Progenitor cell of endocrine pancreas (in vitro differentiated cells): ENCODE data around the gene CCDC8. TPM values are rescaled to one million over a fixed set of nuclear protein-coding genes. Genes with fewer than 3 reads are reported as not detected.
A peak's percentile ranks its signal among the peaks of the same experiment; 100 is the strongest.

ENCODE experiments used
- DNase-seq: peaks from one replicate; pipeline ENCODE4 v3.0.0; 2021; ENCODE audit warnings: low spot score; ENCODE audit not compliant: unreplicated experiment
- H3K27ac Mint-ChIP-seq: 2 replicates; pipeline ENCODE4 v1.8.0; 2021; ENCODE audit warnings: mild to moderate bottlenecking, moderate library complexity, mixed read lengths
- H3K27me3 Mint-ChIP-seq: 2 replicates; pipeline ENCODE4 v1.8.0; 2021; ENCODE audit warnings: mixed read lengths
- H3K36me3 Mint-ChIP-seq: 2 replicates; pipeline ENCODE4 v1.8.0; 2022; ENCODE audit warnings: mixed read lengths; ENCODE audit not compliant: insufficient read depth
- H3K4me1 Mint-ChIP-seq: 2 replicates; pipeline ENCODE4 v1.8.0; 2021; ENCODE audit warnings: low read depth, mixed read lengths
- H3K4me3 Mint-ChIP-seq: 2 replicates; pipeline ENCODE4 v1.8.0; 2021; ENCODE audit warnings: low read depth, mild to moderate bottlenecking, moderate library complexity, mixed read lengths
- H3K9me3 Mint-ChIP-seq: 2 replicates; pipeline ENCODE4 v1.8.0; 2021; ENCODE audit warnings: low read depth, mixed read lengths
- total RNA-seq: library from RNA; stranded (reverse); gene quantifications from 2 replicates; pipeline ENCODE4 v1.2.1, GENCODE V29; 2021
- TF ChIP-seq, protein P1 (sequence below): fragments of 200-600 bp; sonication (generic); IDR thresholded peaks from one replicate; pipeline ENCODE4 v1.5.0; 2021; ENCODE audit warnings: antibody characterized with exemption, mild to moderate bottlenecking; ENCODE audit not compliant: unreplicated experiment

The CCDC8 gene
- total RNA-seq, 1 donor from 2014 or later: 33.8 TPM

DNA sequence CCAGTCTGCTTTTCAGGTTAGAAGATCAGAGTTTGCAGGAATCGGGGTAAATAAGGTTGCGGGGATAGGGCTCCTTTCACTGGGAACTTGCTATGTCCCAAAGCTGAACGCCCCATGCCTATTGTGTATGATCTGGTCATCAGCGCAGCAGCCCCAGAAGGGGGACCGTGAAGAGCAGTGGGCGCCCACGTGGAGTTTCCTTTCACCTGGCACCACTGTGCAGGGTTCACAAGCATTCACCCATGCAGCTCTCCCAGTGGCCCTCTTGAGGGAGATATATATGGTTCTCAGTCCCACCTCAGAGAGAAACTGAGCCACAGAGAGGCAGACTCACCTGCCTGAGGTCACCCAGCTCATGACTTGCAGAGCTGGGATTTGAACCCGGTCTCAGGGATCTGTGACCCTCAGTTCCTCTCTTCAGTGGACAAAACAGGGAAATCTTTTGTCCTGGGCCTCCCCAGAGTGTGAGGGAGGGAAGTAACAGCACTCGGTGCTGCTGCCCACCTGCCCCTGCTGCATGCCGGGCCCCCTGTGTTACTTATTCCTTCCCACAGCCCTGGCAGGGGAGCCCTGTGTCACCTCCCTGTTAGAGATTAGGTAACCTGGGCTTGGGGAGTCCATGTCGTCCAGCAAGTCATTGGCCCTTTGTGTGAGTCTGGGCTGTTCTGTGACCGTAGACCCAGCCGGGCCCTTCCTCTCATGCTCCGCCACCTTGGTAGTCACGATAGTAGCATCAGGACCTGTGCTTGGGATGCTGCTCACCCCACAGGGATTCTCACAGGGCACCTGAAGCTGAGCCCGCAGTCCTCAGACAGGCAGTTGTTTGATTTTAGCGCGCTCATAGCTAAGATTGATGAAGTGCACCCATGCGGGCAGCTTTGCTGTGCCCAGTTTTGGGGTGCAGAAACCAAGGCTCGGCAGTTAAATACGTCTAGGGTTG, 38.6 kb downstream of the CCDC8 start:
- TF ChIP-seq, protein P1, sequence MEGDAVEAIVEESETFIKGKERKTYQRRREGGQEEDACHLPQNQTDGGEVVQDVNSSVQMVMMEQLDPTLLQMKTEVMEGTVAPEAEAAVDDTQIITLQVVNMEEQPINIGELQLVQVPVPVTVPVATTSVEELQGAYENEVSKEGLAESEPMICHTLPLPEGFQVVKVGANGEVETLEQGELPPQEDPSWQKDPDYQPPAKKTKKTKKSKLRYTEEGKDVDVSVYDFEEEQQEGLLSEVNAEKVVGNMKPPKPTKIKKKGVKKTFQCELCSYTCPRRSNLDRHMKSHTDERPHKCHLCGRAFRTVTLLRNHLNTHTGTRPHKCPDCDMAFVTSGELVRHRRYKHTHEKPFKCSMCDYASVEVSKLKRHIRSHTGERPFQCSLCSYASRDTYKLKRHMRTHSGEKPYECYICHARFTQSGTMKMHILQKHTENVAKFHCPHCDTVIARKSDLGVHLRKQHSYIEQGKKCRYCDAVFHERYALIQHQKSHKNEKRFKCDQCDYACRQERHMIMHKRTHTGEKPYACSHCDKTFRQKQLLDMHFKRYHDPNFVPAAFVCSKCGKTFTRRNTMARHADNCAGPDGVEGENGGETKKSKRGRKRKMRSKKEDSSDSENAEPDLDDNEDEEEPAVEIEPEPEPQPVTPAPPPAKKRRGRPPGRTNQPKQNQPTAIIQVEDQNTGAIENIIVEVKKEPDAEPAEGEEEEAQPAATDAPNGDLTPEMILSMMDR: no peak
- no peak overlapping the region for H3K27ac Mint-ChIP-seq
- H3K9me3 Mint-ChIP-seq: no peaks in the 10 kb centered on the region
- no peak overlapping the region for H3K4me3 Mint-ChIP-seq
- peaks cover 9% of the 10 kb centered on the region for H3K36me3 Mint-ChIP-seq
- H3K27me3 Mint-ChIP-seq: no peaks in the 10 kb centered on the region
- no peak for DNase-seq
- H3K4me1 Mint-ChIP-seq: peaks cover 17% of the 10 kb centered on the region

DNA sequence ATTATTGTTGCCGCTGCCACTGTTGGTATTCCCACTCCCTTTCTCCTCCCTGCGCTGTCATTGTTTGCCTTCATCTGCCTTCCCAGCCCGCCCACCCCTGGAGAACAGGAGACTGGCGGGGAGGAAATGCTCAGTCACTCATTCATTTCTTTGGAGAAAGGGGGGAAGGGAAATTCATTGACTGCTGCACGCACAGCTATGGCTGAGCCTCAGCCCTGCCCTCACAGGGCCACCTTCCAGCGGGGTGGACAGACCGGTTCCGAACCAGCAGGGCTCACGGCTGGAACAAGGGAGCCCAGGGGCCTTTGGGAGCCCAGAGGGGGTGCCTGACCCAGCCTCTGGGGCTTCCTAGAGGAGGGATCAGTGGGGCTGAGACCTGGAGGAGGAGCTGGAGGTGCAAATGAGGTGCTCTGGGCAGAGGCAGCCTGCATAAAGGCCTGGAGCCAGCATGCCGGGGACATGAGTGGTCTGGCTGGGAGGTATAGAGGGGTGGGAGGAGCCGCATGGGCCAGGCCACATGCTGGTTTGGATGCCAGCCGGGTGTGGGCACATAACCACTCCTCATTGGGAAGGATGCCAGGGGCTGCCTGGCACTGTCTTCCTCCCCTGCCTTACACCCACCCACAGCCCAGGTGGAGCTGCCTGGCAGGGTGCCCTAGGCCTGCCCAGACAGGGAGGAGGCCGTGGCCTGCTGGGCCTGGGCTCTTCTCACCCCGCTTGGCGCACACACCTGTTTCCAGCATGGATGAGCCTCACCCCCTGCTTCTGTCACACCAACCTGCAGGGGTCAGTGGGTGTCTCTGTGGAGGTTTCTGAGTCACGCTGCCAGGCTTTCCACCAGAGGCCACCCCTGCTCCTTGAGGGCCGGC, 39.6 kb downstream of the CCDC8 start:
- peak overlapping the region; percentile 95 for H3K27ac Mint-ChIP-seq
- H3K4me1 Mint-ChIP-seq: peaks cover 17% of the 10 kb centered on the region
- H3K36me3 Mint-ChIP-seq: peaks cover 6% of the 10 kb centered on the region
- H3K9me3 Mint-ChIP-seq: no peaks in the 10 kb centered on the region
- no peaks in the 10 kb centered on the region for H3K27me3 Mint-ChIP-seq
- no peak overlapping the region for H3K4me3 Mint-ChIP-seq
- peak; percentile 37 for DNase-seq
- TF ChIP-seq, protein P1: no peak

DNA sequence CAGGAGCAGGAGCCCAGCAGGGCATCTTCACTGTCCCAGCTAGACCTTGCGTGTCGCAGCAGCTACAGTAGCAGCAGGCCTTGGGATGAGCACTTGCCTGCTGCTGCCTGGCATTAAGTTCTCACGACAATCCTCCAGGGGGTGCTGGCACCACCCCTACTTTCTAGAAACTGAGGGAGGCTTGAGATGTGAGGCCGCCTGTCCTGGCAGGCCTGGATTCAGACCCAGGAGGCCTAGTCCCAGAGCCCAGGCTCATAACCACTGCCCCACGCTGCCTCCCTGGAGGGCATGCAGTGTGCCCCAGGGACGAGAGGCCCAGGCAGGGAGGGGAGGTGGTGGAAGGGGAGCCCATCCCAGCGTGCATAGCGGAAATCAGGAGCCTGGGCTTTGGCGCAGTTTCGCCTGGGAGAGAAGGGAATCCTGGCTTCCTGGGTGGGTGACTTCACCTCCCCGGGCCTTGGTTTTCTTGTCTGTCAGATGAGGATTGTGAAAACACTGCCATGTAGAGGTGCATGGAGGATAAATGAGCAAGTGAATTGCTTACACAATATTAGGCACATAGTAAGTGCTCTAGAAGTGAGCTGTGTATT, 40.4 kb downstream of the CCDC8 start:
- H3K27ac Mint-ChIP-seq: peak overlapping the region; percentile 95
- H3K4me3 Mint-ChIP-seq: no peak overlapping the region
- peaks cover 15% of the 10 kb centered on the region for H3K4me1 Mint-ChIP-seq

DNA sequence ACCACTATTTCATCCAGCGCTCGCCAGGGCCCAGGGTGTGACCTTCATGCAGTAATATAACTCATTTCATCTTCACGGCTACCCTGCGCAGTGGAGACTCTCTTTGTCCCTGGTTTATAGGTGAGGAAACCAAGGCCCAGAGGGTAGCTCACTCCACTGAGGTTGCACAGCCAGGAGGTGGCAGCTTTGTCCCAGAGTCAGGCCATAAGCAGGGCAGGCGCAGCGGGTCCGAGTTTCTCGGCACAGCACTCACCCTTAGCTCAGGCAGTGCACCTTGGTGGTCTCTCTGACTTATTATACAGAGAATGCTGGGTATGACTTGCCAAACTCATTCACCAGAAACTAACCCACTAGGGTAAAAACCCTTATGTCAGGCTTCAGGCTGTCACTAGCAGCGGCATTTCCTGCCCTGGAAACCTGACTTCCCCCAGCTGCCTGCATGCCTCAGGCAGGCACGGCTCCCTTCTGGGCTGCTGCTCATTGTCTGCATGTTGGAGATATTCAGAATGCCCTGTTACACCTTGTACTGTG, 41.9 kb downstream of the CCDC8 start:
- no peak for DNase-seq
- Mint-ChIP-seq H3K36me3 (peaks cover 6% of the 10 kb centered on the region), H3K27me3 (no peaks in the 10 kb centered on the region), H3K9me3 (no peaks in the 10 kb centered on the region), H3K4me1 (peaks cover 13% of the 10 kb centered on the region), H3K27ac (no peak overlapping the region), H3K4me3 (no peak overlapping the region)
- TF ChIP-seq, protein P1: no peak

More for the DNA sequence above, 40.4 kb downstream of the CCDC8 start:
- H3K9me3 Mint-ChIP-seq: no peaks in the 10 kb centered on the region
- no peaks in the 10 kb centered on the region for H3K27me3 Mint-ChIP-seq
- no peak for DNase-seq
- TF ChIP-seq, protein P1: peak; percentile 40
- H3K36me3 Mint-ChIP-seq: peaks cover 6% of the 10 kb centered on the region

DNA sequence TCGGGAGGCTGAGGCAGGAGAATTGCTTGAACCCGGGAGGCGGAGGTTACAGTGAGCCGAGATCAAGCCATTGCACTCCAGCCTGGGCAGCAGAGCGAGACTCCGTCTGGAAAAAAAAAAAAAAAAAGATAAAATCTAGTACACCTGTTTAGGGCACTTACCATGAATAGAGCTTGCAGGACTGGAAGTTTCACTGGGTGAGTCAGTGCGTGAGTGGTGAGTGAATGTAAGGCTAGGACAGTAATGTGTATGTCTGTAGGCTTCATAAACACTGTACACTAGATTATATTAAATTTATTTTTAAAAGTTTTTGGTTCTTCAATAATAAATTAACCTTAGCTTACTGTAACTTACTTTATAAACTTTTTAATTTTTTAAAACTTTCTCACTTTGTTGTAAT, 43.5 kb downstream of the CCDC8 start:
- Mint-ChIP-seq H3K9me3 (no peaks in the 10 kb centered on the region), H3K4me1 (peaks cover 13% of the 10 kb centered on the region), H3K27ac (no peak overlapping the region), H3K36me3 (peaks cover 4% of the 10 kb centered on the region), H3K4me3 (no peak overlapping the region), H3K27me3 (no peaks in the 10 kb centered on the region)
- DNase-seq: no peak
- TF ChIP-seq, protein P1: no peak
